ENCODE measurements around the gene KLRC2.

DNA sequence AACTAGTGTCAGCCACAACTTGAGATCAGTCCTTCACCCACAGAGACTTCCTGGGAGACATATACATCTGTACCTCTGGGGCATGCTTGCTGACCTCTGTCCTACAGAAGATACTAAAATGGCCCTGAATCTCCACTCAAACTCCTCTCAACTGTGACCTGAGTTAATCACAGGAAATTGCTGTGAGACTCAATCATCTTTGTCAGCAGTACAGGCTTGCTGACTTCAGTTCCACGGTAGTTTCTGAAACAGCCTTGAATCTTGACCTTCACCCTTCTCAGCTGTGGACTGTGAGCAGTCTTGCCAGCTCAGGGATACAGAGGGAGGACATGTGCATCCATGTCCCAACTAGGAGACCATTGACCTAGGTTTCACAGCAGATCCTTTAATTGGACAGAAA lies 18.7 kb upstream of the KLRC2 start:
- TF ChIP-seq, protein P1, sequence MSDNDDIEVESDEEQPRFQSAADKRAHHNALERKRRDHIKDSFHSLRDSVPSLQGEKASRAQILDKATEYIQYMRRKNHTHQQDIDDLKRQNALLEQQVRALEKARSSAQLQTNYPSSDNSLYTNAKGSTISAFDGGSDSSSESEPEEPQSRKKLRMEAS (IDR thresholded peaks at IDR 0.05) = no peak
- TF ChIP-seq EP300 (IDR thresholded peaks at IDR 0.05; ENCODE audit: borderline replicate concordance) (no peak), ZBTB7A (IDR thresholded peaks at IDR 0.05; ENCODE audit: low read depth) (no peak), CEBPB (IDR thresholded peaks at IDR 0.05) (no peak), FOXM1 (IDR thresholded peaks at IDR 0.05; ENCODE audit: borderline replicate concordance, low read depth) (no peak), EGR1 (IDR thresholded peaks at IDR 0.05) (no peak)

All from Ishikawa (cell line).